Superior temporal gyrus (tissue), 1 donor: ENCODE data around the gene CFAP161.
"Not testable (repeated sequence)": the region's sequence is repeated elsewhere in the genome, so short reads cannot be mapped to it uniquely, and the experiment has no call there.

Source experiments
- DNase-seq: peaks from one replicate; pipeline ENCODE4 v3.0.0-alpha.2; 2016; ENCODE audit errors: extremely low spot score

CFAP161 gene

GRCh38 chr15:81157939-81158223, 23.8 kb downstream of the CFAP161 start:
- DNase-seq: no peak

- DNase-seq: not testable (repeated sequence)
Observed at GRCh38 chr15:81158561-81158960, 24.5 kb downstream of the CFAP161 start.

DNA sequence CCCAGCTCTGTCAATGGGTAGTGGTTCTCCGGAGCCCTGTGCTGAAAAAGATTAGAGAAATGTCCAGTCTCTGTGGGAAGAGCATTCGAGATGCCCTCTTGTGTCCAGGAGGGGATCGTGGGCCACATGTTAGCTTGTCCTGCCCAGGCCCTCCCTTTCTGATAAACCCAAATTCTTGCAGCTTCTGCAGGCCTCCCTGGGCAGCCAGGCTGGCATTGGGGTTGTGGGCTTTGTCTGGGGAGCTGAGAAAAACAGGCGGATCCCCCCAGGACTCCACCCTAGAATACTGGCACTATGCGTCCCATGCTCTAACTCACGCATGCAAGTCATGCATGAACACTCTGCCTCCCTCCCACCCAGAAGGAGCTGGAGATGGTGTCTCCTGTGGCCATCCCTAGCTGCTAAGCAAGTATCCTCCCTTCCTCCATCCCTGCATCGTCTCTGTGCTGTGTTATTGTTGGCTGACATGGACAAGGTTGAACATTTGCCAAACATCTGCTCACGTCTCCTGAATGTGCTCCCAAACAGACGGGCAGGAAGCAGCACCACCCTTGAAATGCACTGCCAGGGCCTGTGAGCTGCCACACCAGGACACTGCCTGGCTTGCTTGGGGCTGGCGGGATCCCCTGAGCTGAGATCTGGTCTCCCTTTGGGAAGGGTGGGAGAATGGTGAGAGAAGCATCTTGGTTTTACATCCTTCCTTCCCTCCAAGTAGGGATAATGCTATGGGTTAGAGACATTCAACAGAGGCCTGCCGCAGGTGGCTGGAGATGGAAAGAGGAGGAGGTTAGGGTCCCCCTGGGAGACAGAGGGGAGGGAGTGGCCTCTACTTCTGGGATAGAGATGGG, 26.5 kb downstream of the CFAP161 start:
- no peak for DNase-seq

- no peak for DNase-seq
Observed at GRCh38 chr15:81161160-81161673, 27.1 kb downstream of the CFAP161 start.

DNA sequence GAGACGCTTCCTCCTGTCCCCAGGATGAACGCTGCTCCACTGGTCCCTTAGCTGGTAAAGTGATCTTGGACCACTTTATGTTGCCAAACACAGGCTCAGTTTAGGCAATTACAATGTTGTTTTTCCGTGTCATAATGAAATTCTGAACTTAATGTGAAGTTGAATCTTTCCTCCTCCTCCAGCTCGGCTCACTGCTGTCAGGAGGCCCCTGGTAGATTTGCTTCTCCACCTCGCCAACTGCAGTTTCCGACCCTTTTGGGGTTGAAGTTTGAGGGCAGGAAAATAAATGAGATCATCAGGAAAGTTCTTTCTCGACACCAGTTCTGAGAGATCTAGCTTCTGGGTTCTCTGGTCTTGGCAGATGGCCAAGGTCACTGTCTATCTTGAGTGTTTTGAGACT, 27.8 kb downstream of the CFAP161 start:
- DNase-seq: no peak

DNA sequence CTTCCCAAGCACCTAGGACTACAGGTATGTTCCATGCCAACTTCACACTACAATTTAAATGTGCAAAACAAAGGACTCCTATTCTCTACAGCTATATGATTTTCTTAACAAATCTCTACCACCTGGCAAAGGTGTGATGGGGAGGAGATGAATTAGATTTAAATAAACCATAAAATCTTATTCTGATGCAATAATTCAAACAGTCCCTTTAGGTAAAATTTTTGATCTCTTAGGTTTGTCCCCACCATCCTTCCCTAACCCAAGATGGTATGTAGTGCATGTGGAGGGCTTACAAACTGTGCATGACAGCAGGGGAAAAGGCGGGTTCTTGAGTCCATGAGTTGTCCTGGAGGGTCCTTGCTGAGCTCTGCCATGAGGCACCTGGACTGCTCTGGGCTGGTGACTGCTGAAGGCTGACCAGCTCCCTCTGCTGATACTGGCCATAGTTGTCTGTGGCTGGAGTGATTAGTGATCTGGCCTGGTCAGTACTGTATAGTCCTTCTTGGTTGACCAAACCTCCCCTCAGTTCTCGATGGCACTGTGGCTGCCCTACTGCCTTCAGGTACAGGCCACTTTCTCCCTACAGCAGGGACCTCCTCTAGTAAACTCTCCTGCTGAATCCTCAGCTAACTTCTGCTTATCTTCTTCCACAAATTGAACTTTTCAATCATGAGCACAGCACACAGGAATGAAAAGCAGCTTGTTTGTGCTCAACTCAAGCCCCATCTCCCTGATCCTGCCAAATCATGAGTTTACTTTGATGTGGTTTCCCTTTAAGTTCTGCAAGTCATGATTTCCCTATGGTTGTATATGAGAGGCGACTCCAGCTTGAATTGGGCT, 30.1 kb downstream of the CFAP161 start:
- DNase-seq: no peak

DNA sequence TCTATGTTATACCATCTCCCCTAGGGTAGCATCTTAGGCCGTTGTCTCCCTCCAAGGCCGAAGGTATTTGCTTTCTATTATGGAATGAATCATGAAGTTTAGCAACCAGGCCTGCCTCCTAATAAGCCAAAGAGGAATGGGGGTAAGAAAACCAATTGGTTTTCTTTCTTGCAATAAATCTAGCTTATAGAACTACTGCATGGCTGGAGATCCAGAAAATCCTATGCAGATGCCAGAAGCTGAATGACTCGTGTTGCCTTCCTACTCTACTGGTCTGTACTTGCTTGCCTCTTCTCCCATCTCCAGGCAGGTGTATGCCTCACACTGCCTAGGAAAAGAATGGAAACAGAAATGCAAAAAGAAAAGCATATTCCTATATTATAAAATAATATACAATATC, 31.5 kb downstream of the CFAP161 start:
- DNase-seq: no peak

DNA sequence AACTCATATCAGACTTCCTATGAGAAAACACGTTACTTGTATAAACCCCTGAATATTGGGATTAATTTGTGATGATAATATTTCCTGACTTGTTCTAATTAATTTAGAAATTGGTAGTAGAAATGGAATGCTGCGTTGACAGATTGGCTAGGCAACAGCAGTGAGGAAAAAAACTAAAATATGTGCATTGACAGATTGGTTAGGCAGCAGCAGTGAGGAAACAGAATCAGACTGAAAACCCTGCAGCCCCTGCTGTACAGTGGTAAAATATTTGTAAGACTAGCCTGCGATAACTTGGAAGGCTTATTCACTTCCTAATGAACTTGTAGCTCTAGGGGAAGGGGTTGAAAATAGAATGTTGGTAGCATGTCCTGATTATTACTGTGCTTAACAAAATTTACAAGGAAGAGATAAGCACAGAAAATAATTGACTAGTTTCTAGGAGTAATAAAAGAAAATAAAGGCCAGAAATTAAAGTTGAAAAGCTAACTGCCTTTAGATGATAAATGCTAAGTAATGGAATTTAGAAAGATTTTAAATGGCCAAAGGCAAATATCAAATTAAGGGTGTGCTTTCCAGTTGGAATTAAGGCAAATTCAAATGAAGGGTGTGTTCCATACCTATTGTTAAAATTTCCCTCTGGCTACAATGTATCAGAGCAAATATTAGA, 32.7 kb downstream of the CFAP161 start:
- no peak for DNase-seq

DNA sequence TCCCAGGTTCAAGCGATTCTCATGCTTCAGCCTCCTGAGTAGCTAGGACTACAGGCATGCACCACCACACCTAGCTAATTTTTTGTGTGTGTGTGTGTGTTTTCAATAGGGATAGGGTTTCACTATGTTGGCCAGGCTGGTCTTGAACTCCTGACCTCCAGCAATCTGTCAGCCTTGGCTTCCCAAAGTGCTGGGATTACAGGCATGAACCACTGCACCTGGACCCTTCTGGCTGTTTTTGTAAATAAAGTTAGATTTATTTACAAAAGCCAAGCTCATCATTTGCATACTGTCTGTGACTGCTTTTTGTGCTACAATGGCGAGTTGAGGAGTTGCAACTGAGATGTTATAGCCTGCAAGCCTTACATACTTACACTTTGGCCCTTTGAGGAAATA, 34.1 kb downstream of the CFAP161 start:
- DNase-seq: no peak

GRCh38 chr15:81168644-81169043, 34.6 kb downstream of the CFAP161 start:
- DNase-seq: no peak

DNA sequence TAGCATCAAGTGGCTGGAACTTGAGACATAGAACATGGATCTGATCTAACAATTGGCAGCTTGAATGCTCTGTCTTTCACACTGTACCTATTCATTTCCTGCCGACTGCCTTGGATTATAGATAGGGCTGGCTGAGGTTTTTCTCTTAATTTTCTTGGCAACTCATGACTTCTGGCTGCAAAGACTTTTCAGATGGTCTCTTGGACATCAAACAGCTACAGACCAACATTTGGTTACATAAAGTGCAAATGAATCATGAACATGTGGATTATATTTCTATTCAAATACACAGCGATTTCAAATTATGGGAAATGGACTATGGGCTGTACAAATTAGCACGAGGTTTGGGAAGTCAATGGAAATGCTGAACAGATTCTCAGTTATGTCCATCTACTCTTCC, 36.4 kb downstream of the CFAP161 start:
- no peak for DNase-seq

GRCh38 chr15:81171286-81171685, 37.2 kb downstream of the CFAP161 start:
- DNase-seq: no peak

- DNase-seq: no peak
Observed at GRCh38 chr15:81174125-81174791, 40.2 kb downstream of the CFAP161 start.

DNA sequence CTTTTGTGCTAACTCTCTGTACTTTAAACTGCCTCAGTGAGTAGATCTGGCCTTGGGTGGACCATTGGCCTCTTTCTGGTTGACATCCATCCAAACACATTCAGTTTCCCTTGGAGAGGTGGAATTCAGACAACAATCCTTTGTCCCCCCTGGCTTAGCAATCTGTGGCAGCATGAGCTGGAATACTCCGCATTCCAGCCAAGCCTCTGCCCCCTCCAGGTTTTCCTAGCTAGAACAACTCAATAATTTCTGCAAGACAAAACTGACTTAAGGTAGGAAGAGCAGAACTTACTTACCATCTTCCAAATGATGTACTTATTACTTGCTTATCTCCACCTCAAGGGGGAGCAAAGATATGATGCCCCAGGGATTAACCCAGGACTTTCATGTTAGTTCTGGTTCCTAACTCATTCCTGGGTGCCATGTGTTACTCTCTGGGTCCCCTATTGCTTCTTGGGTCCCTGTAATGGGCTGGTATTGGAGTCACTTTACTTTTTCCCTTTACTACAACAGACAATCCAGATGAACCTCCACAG, 40.8 kb downstream of the CFAP161 start:
- DNase-seq: no peak

GRCh38 chr15:81175496-81175895, 41.4 kb downstream of the CFAP161 start:
- no peak for DNase-seq

GRCh38 chr15:81176291-81176893, 42.3 kb downstream of the CFAP161 start:
- DNase-seq: no peak

DNA sequence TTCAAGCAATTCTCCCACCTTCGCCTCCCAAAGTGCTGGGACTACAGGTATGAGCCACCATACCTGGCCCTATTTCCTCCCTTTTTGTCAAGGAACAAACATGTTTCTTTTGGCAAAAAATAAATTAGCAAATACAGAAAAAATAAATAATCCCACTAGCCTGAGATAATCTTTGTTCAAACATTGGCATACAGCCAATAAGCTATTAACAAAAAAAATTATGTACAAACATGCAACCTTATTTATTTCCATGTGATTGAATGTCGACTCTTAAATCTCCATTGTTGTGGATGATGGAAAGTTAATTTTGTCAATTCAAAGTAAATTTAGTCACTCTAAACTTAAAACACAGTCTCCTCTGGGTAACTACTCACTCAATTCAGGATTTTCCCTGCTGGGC, 44.3 kb downstream of the CFAP161 start:
- no peak for DNase-seq

DNA sequence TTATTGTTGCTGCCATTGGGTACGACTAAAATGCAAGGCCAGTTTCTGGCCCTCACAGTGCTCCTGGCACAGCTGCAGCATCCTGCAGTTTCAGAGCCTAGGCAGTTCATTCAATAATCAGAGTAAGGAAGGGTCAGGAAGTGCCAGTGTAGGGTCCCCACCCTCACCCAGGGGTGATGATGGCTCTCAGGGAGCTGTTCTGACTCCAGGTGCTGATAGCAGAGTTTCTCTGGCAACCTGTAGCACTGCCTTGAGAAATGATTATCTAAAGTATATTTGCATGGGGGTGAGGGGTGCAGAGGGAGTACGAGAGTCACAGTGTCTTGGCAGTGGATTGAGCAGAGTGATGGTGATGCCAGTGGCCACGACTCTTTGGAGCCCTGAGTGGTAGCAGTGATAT, 47.1 kb downstream of the CFAP161 start:
- DNase-seq: no peak

DNA sequence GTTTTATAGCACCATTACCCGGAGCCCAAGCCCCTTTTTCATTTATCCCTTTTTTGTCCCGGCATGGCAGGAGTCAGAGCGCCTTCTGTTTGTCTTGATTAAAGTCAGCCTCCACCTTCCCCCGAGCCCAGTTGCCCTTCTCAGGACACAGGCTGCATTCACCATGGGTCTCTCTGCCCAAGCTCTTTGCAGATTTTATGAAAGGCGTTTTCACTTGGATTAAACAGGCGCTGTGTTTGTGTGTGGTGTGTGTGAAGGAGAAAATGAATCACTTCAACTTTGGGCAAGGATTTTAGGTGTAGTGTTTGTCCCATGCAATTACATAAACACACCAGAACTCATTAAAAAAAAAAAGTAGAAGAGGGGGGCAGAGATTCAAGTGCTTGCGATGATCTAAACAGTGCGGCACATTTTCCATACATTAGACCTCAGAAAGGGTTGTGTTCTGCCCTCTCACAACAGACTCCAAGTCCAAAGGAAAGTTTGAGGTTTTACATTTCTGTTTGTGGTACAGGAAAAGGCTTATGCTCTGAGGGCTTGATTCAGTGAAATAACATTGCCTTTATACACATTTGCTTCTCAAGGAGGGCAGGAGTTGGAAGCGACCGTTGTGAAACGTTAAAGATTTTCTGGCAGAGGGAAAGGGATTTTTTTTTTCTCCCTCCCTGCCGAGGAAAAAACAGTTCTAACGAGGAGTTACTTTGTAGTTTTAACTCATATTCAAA, 48.1 kb downstream of the CFAP161 start:
- DNase-seq: no peak

DNA sequence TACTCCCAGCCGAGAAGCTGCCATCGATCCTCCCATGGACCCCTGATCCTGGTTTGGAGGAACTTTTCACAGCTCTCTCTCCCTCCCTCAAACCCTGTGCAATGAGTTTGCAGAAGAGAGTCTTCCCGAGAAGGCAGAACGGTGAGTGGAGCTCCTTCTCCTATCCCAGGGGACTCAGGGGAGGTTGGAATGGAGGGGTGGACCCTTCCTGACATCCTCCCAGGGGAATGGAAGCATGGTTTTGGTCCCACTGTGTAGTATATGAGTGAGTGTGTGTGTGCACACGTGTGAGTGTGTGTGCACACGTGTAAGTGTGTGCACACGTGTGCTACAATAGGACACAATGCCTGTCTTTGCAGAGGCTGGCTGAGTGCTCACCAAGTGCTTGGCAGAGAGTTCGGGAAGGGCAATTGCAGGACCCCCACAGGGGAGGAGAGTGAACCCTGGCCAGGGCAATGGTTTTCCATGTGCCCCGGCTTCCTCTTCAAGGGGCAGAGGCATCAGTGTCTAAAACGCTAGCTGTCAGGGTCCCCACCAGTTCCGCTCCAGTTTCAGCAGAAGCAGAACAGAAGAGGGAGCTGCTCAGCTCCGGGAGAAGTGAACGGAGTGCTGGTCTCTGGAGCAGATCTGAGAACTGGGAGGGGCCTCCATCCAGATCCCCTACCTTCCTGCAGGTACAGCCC, 48.8 kb downstream of the CFAP161 start:
- DNase-seq: no peak
